Esophagus muscularis mucosa (tissue), 4 donors: ENCODE results near the gene RNF133. TPM values are rescaled to one million over a fixed set of nuclear protein-coding genes. Genes with fewer than 3 reads are reported as not detected.
"Not testable (repeated sequence)": the region's sequence is repeated elsewhere in the genome, so short reads cannot be mapped to it uniquely, and the experiment has no call there.

Experiments used
- DNase-seq: peaks from one replicate; pipeline ENCODE4 v3.0.0-alpha.2; 2017; ENCODE audit errors: extremely low spot score
- H3K27ac ChIP-seq, 4 donors: fragments of 200-600 bp; sonication (generic); replicated peaks in 1 of 4; 1 replicate in 3 of 4; 2 replicates in 1 of 4; pipeline ENCODE4 v1.5.1; 2016 to 2019; ENCODE audit warnings: mild to moderate bottlenecking in 1 of 4
- H3K27me3 ChIP-seq, 4 donors: fragments of 200-600 bp; sonication (generic); one replicate each; pipeline versions ENCODE4 v1.5.1 to v1.6.0; 2016 to 2019
- H3K36me3 ChIP-seq, 4 donors: fragments of 200-600 bp; sonication (generic); one replicate each; pipeline ENCODE4 v1.5.1; 2016 to 2019
- H3K4me1 ChIP-seq, 4 donors: fragments of 200-600 bp; sonication (generic); one replicate each; pipeline ENCODE4 v1.5.1; 2016 to 2019
- H3K4me3 ChIP-seq, 4 donors: fragments of 200-600 bp; sonication (generic); 1 replicate in 2 of 4; 2 replicates in 2 of 4; pipeline ENCODE4 v1.5.1; 2016 to 2019; ENCODE audit warnings: mild to moderate bottlenecking in 4 of 4, moderate library complexity in 1 of 4
- H3K9me3 ChIP-seq, 4 donors: fragments of 200-600 bp; sonication (generic); 1 replicate in 3 of 4; 2 replicates in 1 of 4; pipeline ENCODE4 v1.5.1; 2016 to 2019
- CTCF ChIP-seq, 3 experiments: fragments of 200-600 bp in 2 of 3; fragments of 450-650 bp in 1 of 3; sonication (generic) in 2 of 3; IDR thresholded peaks; one replicate each; pipeline ENCODE4 v1.5.1; 2017 to 2019; ENCODE audit warnings: antibody characterized with exemption in 3 of 3, mild to moderate bottlenecking in 2 of 3, moderate library complexity in 1 of 3
- EP300 ChIP-seq: sonication (generic); formaldehyde crosslinking; IDR thresholded peaks from one replicate; pipeline ENCODE4 v1.6.1; 2017; ENCODE audit warnings: antibody characterized with exemption
- POLR2A ChIP-seq: fragments of 450-650 bp; IDR thresholded peaks from one replicate; pipeline ENCODE4 v1.6.1; 2017; ENCODE audit warnings: antibody characterized with exemption, moderate library complexity, mild to moderate bottlenecking, low read depth
- POLR2AphosphoS5 ChIP-seq, 2 donors: sonication (generic); formaldehyde crosslinking; IDR thresholded peaks; one replicate each; pipeline ENCODE4 v1.6.1; 2017; ENCODE audit warnings: antibody characterized with exemption in 2 of 2
- WGBS: methylation state at CpG from one replicate; pipeline ENCODE4 v1.1.5; 2018; 5-methylcytosine and 5-hydroxymethylcytosine counted together
- intact Hi-C: fragments of 100-400 bp; cut with DNase I; formaldehyde crosslinking; loops from one replicate; pipeline ENCODE4 v1.15.1; 2023
- total RNA-seq, 4 donors: library from RNA; depleted of rRNA; stranded (reverse); fragments of >200 nt; gene quantifications; one replicate each; pipeline versions ENCODE4 v1.1.0 to v1.2.1, GENCODE V29; 2016

The RNF133 gene
- total RNA-seq, 4 donors from 2014 or later = 0.50 to 4.6 (median 1.7) TPM

GRCh38 chr7:122688400-122688998 is 10.4 kb downstream of the RNF133 start:
- peaks cover 0 to 3% (median 0%) of the 10 kb centered on the region in 4 donors for H3K36me3 ChIP-seq
- WGBS = 71% methylated on average over 6 of the region's 6 CpGs
- H3K4me3 ChIP-seq = no peak overlapping the region
- no peaks in the 10 kb centered on the region for H3K4me1 ChIP-seq
- no peaks in the 10 kb centered on the region for H3K9me3 ChIP-seq
- no peaks in the 10 kb centered on the region for H3K27me3 ChIP-seq
- intact Hi-C loops = no loop called here
- no peak for DNase-seq
- TF ChIP-seq POLR2AphosphoS5 (IDR thresholded peaks at IDR 0.05) (no peak), EP300 (no peak), CTCF (IDR thresholded peaks at IDR 0.05) (no peak), POLR2A (no peak)
- no peak overlapping the region for H3K27ac ChIP-seq

GRCh38 chr7:122686360-122686878 is 12.5 kb downstream of the RNF133 start:
- Histone ChIP-seq H3K9me3 (no peaks in the 10 kb centered on the region), H3K36me3 (no peaks in the 10 kb centered on the region), H3K4me1 (peaks cover 0 to 8% (median 0%) of the 10 kb centered on the region in 4 donors), H3K4me3 (no peak overlapping the region), H3K27me3 (no peaks in the 10 kb centered on the region), H3K27ac (no peak overlapping the region)
- no peak for DNase-seq
- intact Hi-C loops = no loop called here
- TF ChIP-seq POLR2A (no peak), POLR2AphosphoS5 (IDR thresholded peaks at IDR 0.05) (no peak), CTCF (IDR thresholded peaks at IDR 0.05) (no peak), EP300 (no peak)
- WGBS = 92% methylated on average over 10 of the region's 10 CpGs

- Histone ChIP-seq H3K36me3 (no peaks in the 10 kb centered on the region), H3K9me3 (no peaks in the 10 kb centered on the region), H3K4me3 (no peak overlapping the region), H3K27ac (no peak overlapping the region), H3K27me3 (no peaks in the 10 kb centered on the region), H3K4me1 (peaks cover 0 to 8% (median 0%) of the 10 kb centered on the region in 4 donors)
- TF ChIP-seq POLR2AphosphoS5 (IDR thresholded peaks at IDR 0.05) = no peak
- TF ChIP-seq CTCF (IDR thresholded peaks at IDR 0.05) = no peak
- no peak for TF ChIP-seq EP300
- TF ChIP-seq POLR2A = no peak
- WGBS = 79% methylated on average over 2 of the region's 2 CpGs
- DNase-seq = no peak
- intact Hi-C loops = no loop called here
These were observed 14.4 kb downstream of the RNF133 start for GRCh38 chr7:122684504-122684903.

GRCh38 chr7:122682815-122683550 is 15.9 kb downstream of the RNF133 start:
- no peak for TF ChIP-seq EP300
- no peak for TF ChIP-seq POLR2A
- no peak for TF ChIP-seq CTCF (IDR thresholded peaks at IDR 0.05)
- TF ChIP-seq POLR2AphosphoS5 (IDR thresholded peaks at IDR 0.05) = no peak
- 74% methylated on average over 8 of the region's 8 CpGs for WGBS
- no peak overlapping the region for H3K4me3 ChIP-seq
- intact Hi-C loops = no loop called here
- H3K27ac ChIP-seq = no peak overlapping the region
- H3K27me3 ChIP-seq = no peaks in the 10 kb centered on the region
- no peaks in the 10 kb centered on the region for H3K9me3 ChIP-seq
- no peak for DNase-seq
- no peaks in the 10 kb centered on the region for H3K36me3 ChIP-seq
- peaks cover 0 to 11% (median 0%) of the 10 kb centered on the region in 4 donors for H3K4me1 ChIP-seq

GRCh38 chr7:122681186-122681585 is 17.7 kb downstream of the RNF133 start:
- H3K27me3 ChIP-seq, H3K9me3 ChIP-seq, H3K4me3 ChIP-seq, H3K36me3 ChIP-seq, DNase-seq, intact Hi-C loops, H3K27ac ChIP-seq: not testable (repeated sequence)
- peaks cover 0 to 22% (median 6%) of the 10 kb centered on the region in 4 donors for H3K4me1 ChIP-seq
- WGBS = 94% methylated on average over 16 of the region's 16 CpGs
